ENCODE measurements around the gene MELTF. TPM values are rescaled to one million over a fixed set of nuclear protein-coding genes. Genes with fewer than 3 reads are reported as not detected.

Gene MELTF
- total and polyA plus RNA-seq, 2 experiments from 2014 or later: 74.0 to 121 TPM

GRCh38 chr3:197008436-197009209, 21.0 kb downstream of the MELTF start:
- H3K27ac ChIP-seq: no peak overlapping the region
- TF ChIP-seq EZH2 (IDR thresholded peaks at IDR 0.05; ENCODE audit: borderline replicate concordance) (no peak), CTCF (IDR thresholded peaks at IDR 0.05; ENCODE audit: poor library complexity) (no peak), EZH2phosphoT487 (IDR thresholded peaks at IDR 0.05; ENCODE audit: low read depth, severe bottlenecking, unreplicated experiment) (no peak)
- no peak overlapping the region for H2AFZ ChIP-seq
- H3K4me1 ChIP-seq (ENCODE audit: insufficient read depth): peaks cover 7% of the 10 kb centered on the region
- no peak overlapping the region for H3K4me3 ChIP-seq
- H3K9me3 ChIP-seq (ENCODE audit: low read depth): no peaks in the 10 kb centered on the region
- H3K4me2 ChIP-seq: no peak overlapping the region
- no peaks in the 10 kb centered on the region for H3K36me3 ChIP-seq (replicated peaks; ENCODE audit: insufficient read depth, low read depth)
- no peaks in the 10 kb centered on the region for H3K9me2 ChIP-seq (replicated peaks; ENCODE audit: insufficient read depth)
- no peak for DNase-seq (ENCODE audit: low spot score)
- H3K79me2 ChIP-seq: no peaks in the 10 kb centered on the region
- 94% methylated on average over 27 of the region's 27 CpGs for WGBS (ENCODE audit: low lambda C conversion rate, missing lambda C conversion rate)
- H3K27me3 ChIP-seq: no peaks in the 10 kb centered on the region
- no peaks in the 10 kb centered on the region for H4K20me1 ChIP-seq (ENCODE audit: insufficient read depth, poor library complexity, severe bottlenecking)

GRCh38 chr3:197007953-197008352, 21.7 kb downstream of the MELTF start:
- H2AFZ ChIP-seq: no peak overlapping the region
- no peak for DNase-seq (ENCODE audit: low spot score)
- H3K9me2 ChIP-seq (replicated peaks; ENCODE audit: insufficient read depth): no peaks in the 10 kb centered on the region
- no peaks in the 10 kb centered on the region for H3K27me3 ChIP-seq
- no peaks in the 10 kb centered on the region for H3K36me3 ChIP-seq (replicated peaks; ENCODE audit: insufficient read depth, low read depth)
- H3K4me3 ChIP-seq: no peak overlapping the region
- no peak overlapping the region for H3K27ac ChIP-seq
- H3K79me2 ChIP-seq: no peaks in the 10 kb centered on the region
- no peaks in the 10 kb centered on the region for H3K9me3 ChIP-seq (ENCODE audit: low read depth)
- H3K4me2 ChIP-seq: no peak overlapping the region
- H3K4me1 ChIP-seq (ENCODE audit: insufficient read depth): peaks cover 9% of the 10 kb centered on the region
- TF ChIP-seq EZH2 (IDR thresholded peaks at IDR 0.05; ENCODE audit: borderline replicate concordance): no peak
- TF ChIP-seq CTCF (IDR thresholded peaks at IDR 0.05; ENCODE audit: poor library complexity): no peak
- TF ChIP-seq EZH2phosphoT487 (IDR thresholded peaks at IDR 0.05; ENCODE audit: low read depth, severe bottlenecking, unreplicated experiment): no peak
- WGBS (ENCODE audit: low lambda C conversion rate, missing lambda C conversion rate): 87% methylated on average over 8 of the region's 8 CpGs
- no peaks in the 10 kb centered on the region for H4K20me1 ChIP-seq (ENCODE audit: insufficient read depth, poor library complexity, severe bottlenecking)

GRCh38 chr3:197007296-197007940, 22.2 kb downstream of the MELTF start:
- no peaks in the 10 kb centered on the region for H3K9me2 ChIP-seq (replicated peaks; ENCODE audit: insufficient read depth)
- DNase-seq (ENCODE audit: low spot score): peak; percentile 65
- TF ChIP-seq EZH2 (IDR thresholded peaks at IDR 0.05; ENCODE audit: borderline replicate concordance): no peak
- no peak for TF ChIP-seq EZH2phosphoT487 (IDR thresholded peaks at IDR 0.05; ENCODE audit: low read depth, severe bottlenecking, unreplicated experiment)
- no peak for TF ChIP-seq CTCF (IDR thresholded peaks at IDR 0.05; ENCODE audit: poor library complexity)
- no peaks in the 10 kb centered on the region for H3K27me3 ChIP-seq
- H4K20me1 ChIP-seq (ENCODE audit: insufficient read depth, poor library complexity, severe bottlenecking): no peaks in the 10 kb centered on the region
- H3K4me1 ChIP-seq (ENCODE audit: insufficient read depth): peaks cover 11% of the 10 kb centered on the region
- H3K36me3 ChIP-seq (replicated peaks; ENCODE audit: insufficient read depth, low read depth): no peaks in the 10 kb centered on the region
- H3K79me2 ChIP-seq: no peaks in the 10 kb centered on the region
- no peaks in the 10 kb centered on the region for H3K9me3 ChIP-seq (ENCODE audit: low read depth)
- H3K27ac ChIP-seq: no peak overlapping the region
- WGBS (ENCODE audit: low lambda C conversion rate, missing lambda C conversion rate): 68% methylated on average over 12 of the region's 12 CpGs
- no peak overlapping the region for H3K4me2 ChIP-seq
- H3K4me3 ChIP-seq: no peak overlapping the region
- no peak overlapping the region for H2AFZ ChIP-seq

Data from hepatocyte (in vitro differentiated cells).